ENCODE data around the gene ACADL. TPM values are rescaled to one million over a fixed set of nuclear protein-coding genes. Genes with fewer than 3 reads are reported as not detected.
"Not testable (repeated sequence)": the region's sequence is repeated elsewhere in the genome, so short reads cannot be mapped to it uniquely, and the experiment has no call there.

ACADL gene
- total RNA-seq, 1 donor from 2014 or later: not detected

DNA sequence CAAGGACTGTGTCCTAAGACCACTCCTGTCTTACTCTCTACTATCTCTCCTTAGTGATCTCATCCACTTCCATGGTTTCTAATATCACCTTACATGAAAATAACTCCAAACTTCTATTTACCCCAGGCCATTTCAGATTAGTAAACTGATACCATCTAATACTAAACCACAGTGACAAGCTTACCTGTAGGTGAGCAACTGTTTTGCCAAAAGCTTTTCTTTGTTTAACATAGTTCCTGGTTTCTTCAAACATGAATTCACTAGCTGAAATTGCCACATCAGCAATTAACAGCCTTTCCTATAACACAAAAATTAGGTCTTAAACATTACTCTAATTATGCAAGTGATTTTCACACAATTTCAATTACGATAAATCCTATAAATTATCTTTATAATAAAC is 22.1 kb downstream of the ACADL start:
- DNase-seq (ENCODE audit: low read depth in 2 of 2): no peak

DNA sequence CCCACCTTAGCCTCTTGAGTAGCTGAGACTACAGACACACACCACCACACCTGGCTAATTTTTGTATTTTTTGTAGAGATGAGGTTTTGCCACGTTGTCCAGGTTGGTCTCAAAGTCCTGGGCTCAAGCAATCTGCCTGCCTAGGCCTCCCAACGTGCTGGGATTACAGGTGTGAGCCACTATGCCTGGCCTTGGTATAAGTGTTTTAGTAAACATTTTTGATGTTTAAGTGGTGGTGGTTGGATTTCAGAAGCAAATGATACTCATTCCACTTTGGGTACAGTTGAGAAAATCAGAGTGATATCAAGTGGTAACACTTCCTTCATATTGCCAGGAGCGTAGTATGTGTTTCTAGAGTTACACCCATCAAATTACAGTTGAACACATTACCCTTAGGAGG is 25.4 kb downstream of the ACADL start:
- DNase-seq (ENCODE audit: low read depth in 2 of 2): no peak

DNA sequence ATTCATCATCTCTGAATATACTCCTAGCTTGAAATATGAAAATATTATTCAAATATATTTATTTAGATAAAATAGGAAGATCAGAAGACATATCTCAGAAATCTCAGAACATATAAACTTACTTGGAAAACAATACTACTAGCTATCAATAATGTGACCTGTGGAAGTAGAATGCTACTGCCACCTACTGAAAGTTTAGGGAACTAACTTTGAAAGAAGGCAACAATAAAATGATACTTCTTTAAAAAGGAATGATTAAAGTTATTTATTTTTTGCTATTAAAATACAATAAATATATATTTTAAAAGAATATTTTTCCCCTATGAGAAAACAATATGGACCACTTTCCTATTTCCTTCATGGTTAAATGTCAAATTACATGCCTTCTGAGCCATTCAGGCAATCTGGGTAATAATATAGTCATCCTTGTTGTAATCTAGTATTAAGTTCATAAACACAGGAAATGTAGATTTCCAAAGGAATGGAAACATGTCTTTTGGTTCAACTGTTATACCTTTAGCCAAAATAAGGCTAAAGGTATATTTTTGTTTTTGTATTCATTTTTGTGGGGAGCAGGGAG is 26.0 kb downstream of the ACADL start:
- peak; percentile 47 to 52 for DNase-seq (ENCODE audit: low read depth in 2 of 2)

DNA sequence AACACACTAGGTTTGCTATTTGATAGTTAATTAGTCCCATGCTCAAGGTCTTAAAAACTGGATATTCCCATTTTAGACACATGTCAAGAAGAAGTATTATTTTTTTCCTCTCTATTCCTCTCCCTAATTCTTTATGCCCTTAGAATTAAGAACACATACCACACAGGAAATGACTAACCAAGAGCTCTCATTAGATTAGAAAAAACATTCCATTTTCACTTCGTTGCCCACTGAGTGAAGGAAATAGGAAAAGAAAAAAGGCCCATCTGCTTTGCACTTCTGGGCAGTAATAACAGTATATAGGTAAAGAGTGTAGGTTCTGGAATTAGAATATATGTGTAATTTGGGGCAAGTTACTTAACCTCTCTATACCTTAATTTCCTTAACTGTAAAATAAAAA is 26.9 kb downstream of the ACADL start:
- peak in 1 of 2 donors; percentile 37 for DNase-seq (ENCODE audit: low read depth in 2 of 2)

DNA sequence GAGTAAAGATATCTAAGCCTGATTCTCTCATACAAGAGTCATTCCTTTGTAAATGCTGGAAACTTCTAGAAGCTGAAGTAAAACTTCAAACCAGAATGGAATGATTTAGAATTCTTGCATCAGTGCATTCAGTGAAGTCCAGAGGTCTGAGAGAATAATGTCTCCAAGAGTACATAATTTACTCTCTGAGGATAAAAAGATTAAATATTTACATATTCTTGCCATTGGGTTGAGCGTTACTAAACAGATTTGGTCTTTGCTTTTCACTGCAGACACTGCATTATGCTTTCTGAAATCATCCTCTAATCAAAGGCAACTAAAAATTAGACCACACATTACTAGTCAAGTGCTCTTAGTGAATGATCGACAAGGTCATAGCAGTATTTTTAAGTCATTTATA is 27.5 kb downstream of the ACADL start:
- DNase-seq (ENCODE audit: low read depth in 2 of 2): no peak

DNA sequence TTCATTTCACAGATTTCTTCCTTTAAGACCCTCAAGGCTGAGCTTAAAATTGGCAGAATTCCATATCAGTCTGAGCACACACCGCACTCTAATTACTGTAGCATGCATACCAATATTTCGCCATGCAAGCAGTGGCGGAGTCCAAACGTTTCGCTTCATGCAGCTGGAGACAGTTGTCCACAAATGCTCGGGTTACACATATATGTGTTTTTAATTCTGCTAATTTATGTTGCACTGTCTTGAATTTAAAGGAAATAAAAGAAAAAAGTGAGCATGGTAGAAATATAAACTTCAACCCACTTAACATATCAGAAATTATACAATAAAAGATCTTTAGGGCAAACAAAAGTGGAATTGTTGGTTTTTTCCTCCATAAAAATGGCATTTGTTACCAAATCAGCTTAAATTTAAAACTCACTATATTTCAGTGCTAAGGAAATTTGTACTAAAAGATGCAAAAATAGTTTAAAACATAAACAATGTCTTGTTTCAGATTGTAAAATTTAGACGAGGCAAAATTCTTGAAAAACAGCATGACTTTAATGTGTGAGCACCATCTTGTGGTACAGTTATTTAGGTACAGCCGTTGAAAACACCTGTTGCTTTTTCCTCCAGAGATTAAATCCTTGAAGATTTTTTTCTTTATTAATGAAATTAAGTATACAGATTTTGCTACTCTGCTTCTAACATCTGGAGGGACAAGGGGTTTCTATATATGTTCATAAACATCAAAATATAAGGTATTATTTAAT is 30.0 kb downstream of the ACADL start:
- DNase-seq (ENCODE audit: low read depth in 2 of 2): peak; percentile 66 to 70

DNA sequence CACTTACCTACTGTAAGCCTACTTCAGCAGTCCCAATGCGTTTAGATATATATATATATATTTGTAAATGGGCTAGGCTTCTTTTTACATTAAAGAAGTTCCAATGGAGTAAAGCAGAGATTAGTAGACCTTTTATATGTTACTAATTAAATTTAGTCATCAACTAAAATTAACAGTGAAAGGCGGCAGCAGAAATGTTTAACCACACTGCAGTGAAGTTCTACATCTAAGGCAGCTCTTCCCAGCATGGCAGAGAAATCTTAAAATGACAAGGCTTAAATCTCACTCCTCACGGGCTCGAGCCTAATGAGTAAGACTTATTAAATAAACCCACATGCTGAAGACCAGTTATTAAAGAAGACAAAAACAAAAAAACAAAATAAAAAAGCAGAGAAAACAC is 34.9 kb downstream of the ACADL start:
- DNase-seq (ENCODE audit: low read depth in 2 of 2): no peak

DNA sequence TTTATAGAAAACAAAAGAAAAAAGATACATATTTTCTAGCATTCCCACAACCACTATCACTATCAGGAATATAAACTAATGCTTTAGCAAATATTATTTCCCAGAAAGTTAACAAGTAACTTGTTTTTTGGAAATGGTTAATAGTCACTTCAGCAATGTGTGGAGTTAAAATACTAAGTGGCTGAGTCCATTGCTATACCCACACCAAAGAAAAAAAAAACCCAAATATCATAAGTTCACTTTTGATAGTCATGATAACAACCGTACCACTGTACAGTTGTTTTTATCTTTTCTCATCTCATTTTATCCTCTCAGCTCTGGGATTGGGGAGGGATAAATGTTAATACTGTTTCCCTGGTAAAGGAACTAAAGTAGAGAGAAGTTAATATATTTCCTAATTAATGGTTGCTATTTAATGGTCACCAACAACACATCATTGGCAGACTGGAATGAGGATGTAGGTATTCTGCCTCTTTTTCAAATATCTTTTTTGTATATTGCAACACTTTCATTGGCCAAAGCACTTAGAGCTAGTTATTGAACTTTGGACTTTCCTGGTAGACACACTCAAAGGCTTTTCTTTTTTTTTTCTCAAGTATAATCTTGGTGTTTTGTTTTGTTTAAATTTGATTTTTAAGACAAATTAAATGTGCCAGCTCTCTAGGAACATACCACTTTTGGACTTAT is 35.7 kb downstream of the ACADL start:
- DNase-seq (ENCODE audit: low read depth in 2 of 2): no peak

DNA sequence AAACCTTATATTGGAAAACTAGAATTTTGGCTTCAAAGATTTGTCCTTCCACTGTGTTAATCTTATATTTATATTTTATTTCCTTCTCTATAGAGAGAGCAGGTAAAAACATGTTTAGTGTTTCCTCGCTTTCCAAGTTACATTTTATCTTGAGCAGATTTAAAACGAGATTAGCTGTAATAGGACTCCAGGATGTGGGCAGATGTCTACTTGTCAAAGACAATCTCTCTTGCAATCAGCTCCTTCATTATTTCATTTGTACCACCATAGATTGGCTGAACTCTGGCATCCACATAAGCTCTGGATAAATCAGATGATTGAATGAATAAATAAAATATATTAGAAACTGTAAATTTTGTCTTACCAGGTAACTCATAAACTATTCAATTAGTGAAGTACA is 36.5 kb downstream of the ACADL start:
- DNase-seq (ENCODE audit: low read depth in 2 of 2): no peak

DNA sequence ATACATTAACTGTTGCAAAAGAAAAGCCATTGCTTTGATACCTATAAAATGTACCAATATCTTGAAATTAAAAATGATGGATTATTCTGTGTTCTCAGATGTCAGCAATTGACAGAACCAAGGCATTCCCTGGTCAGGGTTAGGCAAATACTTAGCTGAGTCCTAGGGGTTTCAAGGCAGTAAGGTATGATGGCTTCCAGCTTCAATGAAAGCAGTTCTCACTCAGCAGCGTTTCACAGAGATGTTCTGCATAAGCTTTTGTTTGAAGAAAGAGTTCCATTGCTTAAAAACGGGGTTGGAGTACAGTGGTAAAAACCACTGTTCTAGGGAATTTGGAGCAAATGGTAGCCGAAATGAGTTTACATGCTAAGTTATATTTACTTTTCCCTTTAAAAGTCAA is 37.1 kb downstream of the ACADL start:
- DNase-seq (ENCODE audit: low read depth in 2 of 2): no peak

DNA sequence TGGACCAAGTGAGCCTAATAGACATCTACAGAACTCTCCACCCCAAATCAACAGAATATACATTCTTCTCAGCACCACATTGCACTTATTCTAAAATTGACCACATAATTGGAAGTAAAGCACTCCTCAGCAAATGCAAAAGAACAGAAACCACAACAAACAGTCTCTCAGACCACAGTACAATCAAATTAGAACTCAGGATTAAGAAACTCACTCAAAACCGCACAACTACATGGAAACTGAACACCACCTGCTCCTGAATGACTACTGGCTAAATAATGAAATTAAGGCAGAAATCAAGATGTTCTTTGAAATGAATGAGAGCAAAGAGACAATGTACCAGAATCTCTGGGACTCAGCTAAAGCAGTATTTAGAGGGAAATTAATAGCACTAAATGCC is 41.3 kb downstream of the ACADL start:
- DNase-seq (ENCODE audit: low read depth in 2 of 2): not testable (repeated sequence)

DNA sequence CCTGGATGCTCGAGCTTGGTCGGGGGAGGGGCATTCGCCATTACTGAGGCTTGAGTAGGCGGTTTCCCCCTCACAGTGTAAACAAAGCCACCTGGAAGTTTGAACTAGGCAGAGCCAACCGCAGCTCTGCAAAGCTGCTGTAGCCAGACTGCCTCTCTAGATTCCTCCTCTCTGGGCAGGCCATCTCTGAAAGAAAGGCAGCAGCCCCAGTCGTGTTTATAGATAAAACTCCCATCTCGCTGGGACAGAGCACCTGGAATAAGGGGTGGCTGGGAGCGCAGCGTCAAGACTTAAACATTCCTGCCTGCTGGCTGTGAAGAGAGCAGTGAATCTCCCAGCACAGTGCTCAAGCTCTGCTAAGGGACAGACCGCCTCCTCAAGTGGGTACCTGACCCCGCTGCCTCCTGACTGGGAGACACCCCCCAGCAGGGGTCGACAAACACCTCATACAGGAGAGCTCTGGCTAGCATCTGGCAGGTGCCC is 43.6 kb downstream of the ACADL start:
- DNase-seq (ENCODE audit: low read depth in 2 of 2): not testable (repeated sequence)

DNA sequence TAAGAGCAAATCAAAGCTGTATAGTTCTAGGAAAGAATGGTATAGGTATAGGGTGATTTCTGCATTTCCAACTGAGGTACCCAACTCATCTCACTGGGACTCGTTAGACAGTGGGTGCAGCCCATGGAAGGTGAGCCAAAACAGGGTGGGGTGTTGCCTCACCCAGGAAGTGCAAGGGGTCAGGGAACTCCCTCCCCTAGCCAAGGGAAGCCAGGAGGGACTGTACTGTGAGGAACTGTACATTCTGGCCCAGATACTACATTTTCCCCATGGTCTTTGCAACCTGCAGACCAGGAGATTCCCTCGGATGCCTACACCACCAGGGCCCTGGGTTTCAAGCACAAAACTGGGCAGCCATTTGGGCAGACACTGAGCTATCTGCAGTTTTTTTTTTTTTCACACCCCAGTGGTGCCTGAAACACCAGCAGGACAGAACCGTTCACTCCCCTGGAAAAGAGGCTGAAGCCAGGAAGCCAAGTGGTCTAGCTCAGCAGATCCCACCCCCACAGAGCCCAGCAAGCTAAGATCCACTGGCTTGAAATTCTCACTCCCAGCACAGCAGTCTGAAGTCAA is 44.1 kb downstream of the ACADL start:
- DNase-seq (ENCODE audit: low read depth in 2 of 2): not testable (repeated sequence)

DNA sequence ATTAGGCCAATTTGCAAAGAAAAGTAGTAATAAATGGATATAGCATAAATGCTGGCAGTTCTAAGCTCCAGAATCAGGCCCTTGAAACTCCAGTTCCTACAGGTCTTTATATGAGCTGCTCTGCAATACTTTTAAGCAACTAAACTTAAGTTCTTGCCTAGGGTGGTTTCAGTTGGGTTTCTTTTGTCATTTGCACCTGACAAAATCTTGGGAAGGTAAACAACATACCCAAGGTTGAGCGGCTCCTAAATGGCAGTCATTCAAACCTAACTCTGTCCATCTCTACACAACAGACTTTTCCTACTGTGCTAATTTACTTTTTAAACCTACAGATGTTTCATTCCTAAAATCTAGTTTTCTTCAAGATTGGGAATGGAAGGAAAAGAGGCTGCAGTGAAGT is 44.8 kb downstream of the ACADL start:
- no peak for DNase-seq (ENCODE audit: low read depth in 2 of 2)

DNA sequence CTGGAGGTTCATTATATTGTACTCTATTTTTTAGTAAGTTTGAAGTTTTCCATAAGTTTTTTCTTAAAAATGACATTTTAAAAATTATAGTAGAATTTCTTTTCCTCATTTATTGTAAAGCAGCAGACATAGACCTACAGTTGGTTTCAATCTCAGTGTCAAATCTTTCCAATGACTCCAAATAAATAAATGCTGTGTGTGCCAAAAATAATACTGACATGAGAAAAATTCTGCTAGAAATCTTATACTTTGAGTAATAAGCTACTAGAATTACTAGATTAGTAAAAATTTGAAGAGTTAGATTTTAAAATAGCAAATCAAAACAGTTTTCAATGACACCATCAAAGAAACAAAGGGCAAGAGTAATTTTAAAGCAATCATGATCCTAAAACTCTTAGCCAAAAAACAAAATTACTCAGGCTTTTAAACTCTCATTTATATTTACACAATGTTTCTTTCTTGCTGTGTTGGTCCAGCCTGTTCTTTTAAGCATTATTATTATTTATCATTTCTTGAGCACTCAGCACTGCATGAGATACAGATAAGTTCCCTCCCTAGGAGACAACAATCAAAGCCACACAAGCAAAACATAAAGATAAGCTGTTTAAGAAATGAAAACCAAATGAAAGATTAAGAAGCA is 45.8 kb downstream of the ACADL start:
- DNase-seq (ENCODE audit: low read depth in 2 of 2): no peak

DNA sequence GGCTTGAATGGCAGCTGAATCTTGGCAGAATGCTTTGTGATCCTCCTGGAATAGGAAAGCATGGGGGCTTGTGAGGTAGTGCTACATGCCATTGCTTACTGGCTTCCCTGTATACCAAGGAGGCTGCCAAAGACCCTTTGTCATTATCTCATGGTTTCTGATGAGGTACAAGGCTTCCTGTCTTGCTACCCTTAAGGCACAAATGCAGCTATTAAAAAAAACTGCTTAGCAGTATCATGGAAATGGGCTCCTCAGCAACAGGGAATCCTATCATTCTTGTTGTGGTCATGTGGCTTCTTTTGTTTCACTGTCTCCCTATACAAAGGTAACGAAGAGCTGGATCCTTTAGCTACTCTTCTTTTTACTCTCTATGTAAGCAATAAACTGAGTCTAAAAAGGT is 47.5 kb downstream of the ACADL start:
- DNase-seq (ENCODE audit: low read depth in 2 of 2): no peak

DNA sequence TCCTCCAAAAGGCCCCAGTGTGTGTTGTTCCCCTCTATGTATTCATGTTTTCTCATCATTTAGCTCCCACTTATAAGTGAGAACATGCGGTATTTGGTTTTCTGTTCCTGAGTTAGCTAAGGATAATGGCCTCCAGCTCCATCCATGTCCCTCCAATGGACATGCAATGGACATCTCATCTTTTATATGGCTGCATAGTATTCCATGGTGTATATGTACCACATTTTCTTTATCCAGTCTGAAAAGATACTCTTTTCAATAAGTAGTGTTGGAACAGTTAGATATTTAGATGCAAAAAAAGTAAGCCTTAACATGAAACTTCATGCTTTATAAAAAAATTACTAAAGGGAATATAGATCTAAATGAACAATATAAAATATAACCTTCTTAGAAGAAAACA is 48.1 kb downstream of the ACADL start:
- DNase-seq (ENCODE audit: low read depth in 2 of 2): not testable (repeated sequence)

DNA sequence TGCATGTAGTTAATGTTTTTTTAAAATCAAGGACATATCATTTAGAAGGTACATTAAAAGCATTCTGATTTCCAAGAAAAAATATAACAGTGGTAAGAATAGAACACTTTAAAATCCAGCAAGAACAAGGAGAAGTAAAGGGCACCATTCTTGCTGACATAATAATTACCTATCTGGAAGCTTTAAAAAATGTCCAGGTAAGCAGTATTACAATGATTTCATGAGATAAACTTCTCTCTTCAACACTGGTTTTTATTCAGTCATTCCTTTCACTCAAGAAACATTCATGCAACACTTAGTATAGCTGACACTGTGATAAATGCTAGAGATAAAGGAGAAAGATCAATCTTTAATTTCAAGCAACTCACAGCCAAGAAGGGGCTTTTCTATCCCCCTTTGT is 51.2 kb downstream of the ACADL start:
- no peak for DNase-seq (ENCODE audit: low read depth in 2 of 2)

DNA sequence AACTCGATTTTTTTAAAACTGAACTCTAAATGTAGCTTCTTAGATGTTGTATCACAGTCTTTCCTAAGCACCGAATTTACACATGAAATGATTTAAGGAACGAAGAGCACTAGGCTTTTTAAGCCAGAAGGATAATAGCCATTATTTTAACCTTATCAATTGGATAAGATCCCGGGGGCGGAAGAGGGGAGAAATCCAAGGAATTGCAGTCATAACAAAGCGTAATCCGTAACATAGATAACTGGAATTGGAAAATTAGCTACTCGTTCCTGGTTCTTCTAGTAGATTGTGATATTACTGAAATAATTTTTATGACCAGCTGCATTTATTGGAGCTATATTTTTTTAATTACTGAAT is 53.0 kb downstream of the ACADL start:
- no peak for DNase-seq (ENCODE audit: low read depth in 2 of 2)

DNA sequence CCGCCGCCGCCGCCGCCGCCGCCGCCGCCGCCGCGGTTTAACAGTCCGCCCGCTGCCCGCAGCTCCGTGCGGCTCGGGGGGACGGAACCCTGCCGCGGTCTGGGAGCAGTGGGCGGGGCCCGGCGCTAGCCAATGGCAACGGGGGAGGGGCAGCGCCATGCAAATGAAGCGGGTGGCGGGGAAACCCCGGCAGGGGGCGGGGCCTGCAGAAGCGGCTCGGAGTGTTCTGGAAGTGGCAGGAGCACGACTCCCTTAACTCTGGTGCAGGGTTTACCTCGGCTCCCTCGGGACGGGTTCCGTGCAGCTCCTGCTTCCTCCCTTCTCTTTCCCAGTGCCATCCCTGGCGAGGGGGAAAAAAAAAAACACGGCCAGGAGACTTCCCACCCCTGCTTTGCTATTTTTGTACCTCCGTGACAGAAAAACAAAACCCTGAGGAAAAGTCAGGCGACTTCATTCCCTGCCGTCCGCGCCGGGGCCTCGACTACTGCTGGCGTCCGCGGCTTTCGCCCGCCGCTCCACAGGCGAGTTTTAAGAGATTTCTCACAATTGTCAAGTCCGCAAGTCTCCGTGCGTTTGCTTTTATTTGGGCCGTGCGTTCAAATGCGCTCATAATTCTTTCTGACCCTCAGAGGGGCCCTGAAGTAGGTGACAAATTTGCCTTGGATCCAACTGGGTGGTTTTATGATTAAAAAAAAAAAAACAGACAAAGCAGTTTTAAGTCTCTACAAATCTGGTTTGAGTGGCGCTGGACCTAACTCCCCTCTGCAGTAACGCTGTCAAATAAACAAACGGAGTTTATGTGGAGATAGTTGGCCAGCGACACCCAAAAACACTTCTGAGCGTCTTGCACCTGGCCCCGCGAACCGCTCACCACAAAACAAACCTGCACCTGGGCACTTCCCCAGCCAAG is 53.7 kb downstream of the ACADL start, which contains the start of gene KANSL1L:
TSS of gene KANSL1L (minus strand) at position 101 of the 910 bp plus-strand sequence. CDS start 16,827 bp downstream, outside the sequence.
- DNase-seq (ENCODE audit: low read depth in 2 of 2): peak; percentile 97 to 98
